Kidney epithelial cell (primary cell): ENCODE data around the gene FANCD2. TPM values are rescaled to one million over a fixed set of nuclear protein-coding genes. Genes with fewer than 3 reads are reported as not detected.
A peak's percentile ranks its signal among the peaks of the same experiment; 100 is the strongest.
"Not testable (repeated sequence)": the region's sequence is repeated elsewhere in the genome, so short reads cannot be mapped to it uniquely, and the experiment has no call there.

Experiments used
- DNase-seq: peaks from one replicate; pipeline ENCODE4 v3.0.0-alpha.2; 2010; ENCODE audit warnings: low read depth
- H3K27me3 ChIP-seq: 2 replicates; pipeline ENCODE4 v1.6.0; 2011; ENCODE audit warnings: low read length; ENCODE audit not compliant: control insufficient read depth, insufficient read depth
- H3K36me3 ChIP-seq: 2 replicates; pipeline ENCODE4 v1.5.1; 2011; ENCODE audit warnings: low read length; ENCODE audit not compliant: control insufficient read depth, insufficient read depth
- H3K4me3 ChIP-seq: 2 replicates; pipeline ENCODE4 v1.5.1; 2011; ENCODE audit warnings: low read depth, mild to moderate bottlenecking, control low read depth, low read length
- total RNA-seq: library from RNA; depleted of rRNA; stranded (reverse); fragments of >200 nt; gene quantifications from 2 replicates; pipeline ENCODE4 v1.2.3, GENCODE V29; 2015
- TF ChIP-seq, protein P1 (sequence below): IDR thresholded peaks from 2 replicates; pipeline ENCODE4 v1.5.1; 2011; ENCODE audit warnings: mild to moderate bottlenecking, moderate library complexity, low read length, control low read depth, inconsistent platforms; ENCODE audit not compliant: insufficient read depth, poor library complexity, severe bottlenecking

FANCD2 gene
- total RNA-seq, 1 donor from 2014 or later: 18.6 TPM

- no peaks in the 10 kb centered on the region for H3K27me3 ChIP-seq
- TF ChIP-seq, protein P1, sequence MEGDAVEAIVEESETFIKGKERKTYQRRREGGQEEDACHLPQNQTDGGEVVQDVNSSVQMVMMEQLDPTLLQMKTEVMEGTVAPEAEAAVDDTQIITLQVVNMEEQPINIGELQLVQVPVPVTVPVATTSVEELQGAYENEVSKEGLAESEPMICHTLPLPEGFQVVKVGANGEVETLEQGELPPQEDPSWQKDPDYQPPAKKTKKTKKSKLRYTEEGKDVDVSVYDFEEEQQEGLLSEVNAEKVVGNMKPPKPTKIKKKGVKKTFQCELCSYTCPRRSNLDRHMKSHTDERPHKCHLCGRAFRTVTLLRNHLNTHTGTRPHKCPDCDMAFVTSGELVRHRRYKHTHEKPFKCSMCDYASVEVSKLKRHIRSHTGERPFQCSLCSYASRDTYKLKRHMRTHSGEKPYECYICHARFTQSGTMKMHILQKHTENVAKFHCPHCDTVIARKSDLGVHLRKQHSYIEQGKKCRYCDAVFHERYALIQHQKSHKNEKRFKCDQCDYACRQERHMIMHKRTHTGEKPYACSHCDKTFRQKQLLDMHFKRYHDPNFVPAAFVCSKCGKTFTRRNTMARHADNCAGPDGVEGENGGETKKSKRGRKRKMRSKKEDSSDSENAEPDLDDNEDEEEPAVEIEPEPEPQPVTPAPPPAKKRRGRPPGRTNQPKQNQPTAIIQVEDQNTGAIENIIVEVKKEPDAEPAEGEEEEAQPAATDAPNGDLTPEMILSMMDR: no peak
- peak; percentile 60 for DNase-seq
- peak overlapping the region; percentile 56 for H3K4me3 ChIP-seq
- H3K36me3 ChIP-seq: no peaks in the 10 kb centered on the region
Observed at GRCh38 chr3:10010878-10011465, 15.3 kb upstream of the FANCD2 start.

DNA sequence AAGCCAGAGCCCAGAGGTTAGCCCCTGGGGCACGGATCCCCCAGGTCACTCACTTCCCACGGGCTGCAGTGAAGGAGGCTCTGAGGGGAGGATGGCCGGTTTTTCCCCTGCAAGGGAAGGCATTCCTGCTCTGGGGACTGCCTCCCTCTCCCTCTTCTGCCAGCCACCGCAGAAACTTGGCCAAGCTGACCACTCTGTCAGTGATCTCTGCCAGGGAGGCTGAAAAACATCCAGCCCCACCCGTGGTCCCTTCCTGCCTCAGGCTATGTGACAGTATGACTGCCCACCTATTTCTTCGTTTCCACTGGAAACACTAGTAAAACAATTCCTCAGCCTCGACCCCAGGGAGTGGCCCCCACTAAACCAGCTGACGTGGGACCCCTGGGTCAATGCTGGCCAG is 14.6 kb upstream of the FANCD2 start:
- no peaks in the 10 kb centered on the region for H3K27me3 ChIP-seq
- no peak for DNase-seq
- no peaks in the 10 kb centered on the region for H3K36me3 ChIP-seq
- H3K4me3 ChIP-seq: no peak overlapping the region
- TF ChIP-seq, protein P1: no peak

DNA sequence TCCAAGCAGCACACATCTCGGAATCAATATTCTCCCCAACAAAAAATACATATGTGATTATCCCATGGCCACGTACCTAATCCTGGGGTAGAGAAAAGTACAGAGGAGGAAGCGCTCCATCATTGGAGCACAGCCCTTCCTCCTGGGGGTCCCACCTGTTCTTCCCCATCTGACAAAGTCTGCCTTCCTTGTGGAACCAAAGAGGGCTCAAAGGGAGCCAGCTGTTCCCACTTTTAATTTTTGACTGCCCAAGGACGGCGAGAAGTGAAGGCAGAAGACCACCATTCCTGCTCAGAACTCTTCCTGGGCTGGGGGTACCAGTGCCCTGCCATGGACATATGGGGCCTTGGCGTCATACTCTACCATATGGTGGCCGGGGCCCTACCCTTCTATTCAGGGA is 14.1 kb upstream of the FANCD2 start:
- TF ChIP-seq, protein P1: no peak
- no peak for DNase-seq

GRCh38 chr3:10015461-10015904 is 10.8 kb upstream of the FANCD2 start:
- TF ChIP-seq, protein P1: no peak
- no peak overlapping the region for H3K4me3 ChIP-seq

More for the DNA sequence above, 14.1 kb upstream of the FANCD2 start:
- H3K4me3 ChIP-seq: no peak overlapping the region
- H3K36me3 ChIP-seq: no peaks in the 10 kb centered on the region
- no peaks in the 10 kb centered on the region for H3K27me3 ChIP-seq

GRCh38 chr3:10017636-10018292 is 8.5 kb upstream of the FANCD2 start:
- DNase-seq: no peak
- TF ChIP-seq, protein P1: no peak
- Histone ChIP-seq H3K4me3 (no peak overlapping the region), H3K36me3 (no peaks in the 10 kb centered on the region), H3K27me3 (no peaks in the 10 kb centered on the region)

More at GRCh38 chr3:10015461-10015904, 10.8 kb upstream of the FANCD2 start:
- DNase-seq: peak; percentile 76
- no peaks in the 10 kb centered on the region for H3K36me3 ChIP-seq
- H3K27me3 ChIP-seq: no peaks in the 10 kb centered on the region

DNA sequence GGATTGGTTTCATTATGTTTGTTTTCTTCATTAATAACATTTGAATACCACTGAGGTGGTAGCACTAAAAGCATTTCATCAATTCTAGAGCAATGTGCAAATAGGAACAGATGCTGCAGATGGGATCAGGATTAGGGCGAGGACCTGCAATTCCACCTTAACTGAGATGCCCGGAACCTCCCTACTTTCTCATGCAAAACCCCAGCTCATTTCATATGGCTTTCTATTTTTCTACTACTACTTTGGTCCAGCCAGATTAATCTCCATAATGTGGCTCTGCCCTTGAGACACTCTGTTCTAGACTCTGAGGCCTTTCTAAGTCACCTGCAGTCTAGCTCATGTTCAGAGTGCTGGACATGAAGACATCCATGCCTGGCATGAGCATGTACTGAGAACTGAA is 7.4 kb upstream of the FANCD2 start:
- DNase-seq, H3K27me3 ChIP-seq, H3K4me3 ChIP-seq, H3K36me3 ChIP-seq: not testable (repeated sequence)
